Tibial nerve (tissue), 4 donors: ENCODE data around the gene BAIAP2L2. TPM values are rescaled to one million over a fixed set of nuclear protein-coding genes. Genes with fewer than 3 reads are reported as not detected.
A peak's percentile ranks its signal among the peaks of the same experiment; 100 is the strongest.
"Not testable (repeated sequence)": the region's sequence is repeated elsewhere in the genome, so short reads cannot be mapped to it uniquely, and the experiment has no call there.

Source experiments
- DNase-seq, 2 donors: peaks; one replicate each; pipeline ENCODE4 v3.0.0-alpha.2; 2019; ENCODE audit warnings: low spot score in 2 of 2
- H3K27ac ChIP-seq, 4 donors: fragments of 200-600 bp; sonication (generic) in 3 of 4; one replicate each; pipeline ENCODE4 v1.5.1; 2017 to 2019; ENCODE audit warnings: mild to moderate bottlenecking in 1 of 4
- H3K27me3 ChIP-seq, 2 donors: fragments of 200-600 bp; sonication (generic) in 1 of 2; one replicate each; pipeline versions ENCODE4 v1.5.1 to v1.6.0; 2017 to 2019
- H3K36me3 ChIP-seq, 3 donors: fragments of 200-600 bp; sonication (generic); one replicate each; pipeline ENCODE4 v1.5.1; 2018 to 2019
- H3K4me1 ChIP-seq, 4 donors: fragments of 200-600 bp; sonication (generic) in 3 of 4; one replicate each; pipeline ENCODE4 v1.5.1; 2017 to 2019
- H3K4me3 ChIP-seq, 4 donors: fragments of 200-600 bp; sonication (generic) in 3 of 4; one replicate each; pipeline ENCODE4 v1.5.1; 2017 to 2019; ENCODE audit warnings: mild to moderate bottlenecking in 1 of 4, moderate library complexity in 1 of 4
- H3K9me3 ChIP-seq, 4 donors: fragments of 200-600 bp; sonication (generic) in 3 of 4; one replicate each; pipeline ENCODE4 v1.5.1; 2017 to 2019
- EP300 ChIP-seq, 2 donors: sonication (generic); formaldehyde crosslinking; IDR thresholded peaks; one replicate each; pipeline ENCODE4 v1.6.1; 2017; ENCODE audit warnings: antibody characterized with exemption in 2 of 2, mild to moderate bottlenecking in 1 of 2
- POLR2A ChIP-seq, 2 donors: fragments of 450-650 bp; IDR thresholded peaks; one replicate each; pipeline ENCODE4 v1.6.1; 2017; ENCODE audit warnings: antibody characterized with exemption in 2 of 2, mild to moderate bottlenecking in 2 of 2, moderate library complexity in 2 of 2
- WGBS, 2 donors: methylation state at CpG; one replicate each; pipeline ENCODE4 v1.1.5; 2018; 5-methylcytosine and 5-hydroxymethylcytosine counted together
- total RNA-seq, 4 donors: library from RNA; depleted of rRNA; stranded (reverse); fragments of >200 nt; gene quantifications; one replicate each; pipeline ENCODE4 v1.1.0, GENCODE V29; 2016
- TF ChIP-seq, protein P1 (sequence below), 5 experiments: fragments of 200-600 bp in 3 of 5; fragments of 450-650 bp in 2 of 5; sonication (generic) in 3 of 5; IDR thresholded peaks; one replicate each; pipeline ENCODE4 v1.5.1; 2016 to 2019; ENCODE audit warnings: antibody characterized with exemption in 5 of 5, mild to moderate bottlenecking in 3 of 5, moderate library complexity in 2 of 5

BAIAP2L2 gene
- total RNA-seq, 4 donors from 2014 or later: 1.3 to 2.7 (median 2.1) TPM; not detected in 1

DNA sequence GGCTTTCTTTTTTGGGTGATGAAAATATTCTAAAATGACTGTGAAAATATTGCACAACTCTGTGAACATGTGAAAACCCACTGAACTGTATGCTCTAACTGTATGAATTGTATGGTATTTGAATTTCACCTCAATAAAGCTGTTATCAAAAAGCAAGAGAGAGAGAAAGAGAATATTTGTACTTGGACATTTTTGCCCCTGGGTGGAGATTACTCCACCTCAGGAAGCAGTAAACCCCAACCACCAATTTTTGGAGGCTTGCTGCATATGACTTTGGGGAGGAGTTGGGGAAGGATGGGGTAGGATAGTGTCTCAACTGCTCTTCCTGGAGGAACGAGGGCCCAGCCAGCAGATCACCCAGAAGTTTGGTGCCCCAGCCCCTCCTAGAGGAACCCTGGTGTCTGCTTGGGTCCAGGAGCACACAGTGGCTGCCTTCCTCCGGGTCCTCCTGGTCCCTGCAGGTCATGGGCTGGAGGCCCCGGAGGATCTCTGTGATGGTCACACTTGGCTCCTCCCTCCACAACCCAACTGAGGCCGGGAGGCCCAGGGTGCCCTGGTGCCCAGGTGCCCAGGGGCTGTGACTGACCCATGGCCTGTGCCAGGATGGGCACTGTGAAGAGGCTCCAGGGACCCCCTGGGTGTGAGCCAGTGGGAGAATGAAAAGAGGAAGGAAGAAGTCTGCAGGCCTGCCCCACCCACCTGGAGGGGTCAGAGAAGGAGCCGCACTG, 68.6 kb downstream of the BAIAP2L2 start:
- Histone ChIP-seq H3K4me3 (no peak overlapping the region), H3K4me1 (peaks cover 0 to 79% (median 19%) of the 10 kb centered on the region in 4 donors), H3K27me3 (no peaks in the 10 kb centered on the region), H3K36me3 (no peaks in the 10 kb centered on the region), H3K27ac (peak overlapping the region; percentile 69 to 96 (median 90)), H3K9me3 (no peaks in the 10 kb centered on the region)
- WGBS, 2 donors: 40 to 52% methylated on average over 5 of the region's 5 CpGs
- no peak for TF ChIP-seq EP300 (IDR thresholded peaks at IDR 0.05)
- TF ChIP-seq POLR2A (IDR thresholded peaks at IDR 0.05): no peak
- TF ChIP-seq, protein P1, sequence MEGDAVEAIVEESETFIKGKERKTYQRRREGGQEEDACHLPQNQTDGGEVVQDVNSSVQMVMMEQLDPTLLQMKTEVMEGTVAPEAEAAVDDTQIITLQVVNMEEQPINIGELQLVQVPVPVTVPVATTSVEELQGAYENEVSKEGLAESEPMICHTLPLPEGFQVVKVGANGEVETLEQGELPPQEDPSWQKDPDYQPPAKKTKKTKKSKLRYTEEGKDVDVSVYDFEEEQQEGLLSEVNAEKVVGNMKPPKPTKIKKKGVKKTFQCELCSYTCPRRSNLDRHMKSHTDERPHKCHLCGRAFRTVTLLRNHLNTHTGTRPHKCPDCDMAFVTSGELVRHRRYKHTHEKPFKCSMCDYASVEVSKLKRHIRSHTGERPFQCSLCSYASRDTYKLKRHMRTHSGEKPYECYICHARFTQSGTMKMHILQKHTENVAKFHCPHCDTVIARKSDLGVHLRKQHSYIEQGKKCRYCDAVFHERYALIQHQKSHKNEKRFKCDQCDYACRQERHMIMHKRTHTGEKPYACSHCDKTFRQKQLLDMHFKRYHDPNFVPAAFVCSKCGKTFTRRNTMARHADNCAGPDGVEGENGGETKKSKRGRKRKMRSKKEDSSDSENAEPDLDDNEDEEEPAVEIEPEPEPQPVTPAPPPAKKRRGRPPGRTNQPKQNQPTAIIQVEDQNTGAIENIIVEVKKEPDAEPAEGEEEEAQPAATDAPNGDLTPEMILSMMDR (IDR thresholded peaks at IDR 0.05): no peak
- no peak for DNase-seq

DNA sequence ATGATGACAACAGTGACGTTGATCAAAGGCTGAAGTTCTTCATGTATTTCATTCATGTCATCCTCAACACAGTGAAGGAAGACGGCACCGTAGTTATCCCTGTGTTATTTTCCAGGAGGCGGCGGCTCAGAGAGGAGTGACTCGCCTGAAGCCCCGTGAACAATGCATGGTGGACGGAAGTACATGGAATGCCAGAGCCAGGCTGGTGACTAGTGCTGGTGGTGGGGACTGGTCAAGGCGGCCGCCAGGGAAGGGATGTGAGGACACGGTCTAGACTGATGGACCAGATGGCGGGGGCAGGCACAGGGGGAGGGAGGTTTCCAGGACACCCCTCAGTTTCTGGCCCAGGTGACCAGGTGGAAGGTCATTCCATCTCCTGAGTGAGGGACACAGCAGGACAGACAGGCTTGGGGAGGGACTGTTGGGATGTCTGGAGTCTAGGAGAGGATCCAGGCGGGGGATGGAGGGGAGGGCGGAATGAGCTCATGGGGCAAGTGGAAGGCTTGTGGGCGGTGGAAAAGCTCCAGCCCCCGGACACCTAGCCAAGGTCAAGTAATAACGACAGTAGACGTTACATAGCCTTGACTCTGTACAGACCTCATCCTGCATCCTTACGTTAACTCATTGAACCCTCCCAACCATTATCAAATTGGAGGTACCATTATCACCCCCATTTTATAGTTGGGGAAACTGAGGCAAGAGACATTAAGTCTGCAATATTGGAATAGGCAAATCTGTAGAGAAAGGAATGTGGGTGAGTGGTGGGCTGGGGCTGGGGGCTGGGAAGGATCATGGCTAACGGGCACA, 69.3 kb downstream of the BAIAP2L2 start:
- H3K27me3 ChIP-seq: no peaks in the 10 kb centered on the region
- TF ChIP-seq, protein P1 (IDR thresholded peaks at IDR 0.05): no peak
- TF ChIP-seq EP300 (IDR thresholded peaks at IDR 0.05) (no peak), POLR2A (IDR thresholded peaks at IDR 0.05) (no peak)
- H3K4me1 ChIP-seq: peaks cover 0 to 79% (median 21%) of the 10 kb centered on the region in 4 donors
- peak overlapping the region; percentile 69 to 96 (median 90) for H3K27ac ChIP-seq
- H3K4me3 ChIP-seq: no peak overlapping the region
- no peaks in the 10 kb centered on the region for H3K36me3 ChIP-seq
- WGBS, 2 donors: 59 to 64% methylated on average over 20 of the region's 20 CpGs
- DNase-seq: no peak
- no peaks in the 10 kb centered on the region for H3K9me3 ChIP-seq

DNA sequence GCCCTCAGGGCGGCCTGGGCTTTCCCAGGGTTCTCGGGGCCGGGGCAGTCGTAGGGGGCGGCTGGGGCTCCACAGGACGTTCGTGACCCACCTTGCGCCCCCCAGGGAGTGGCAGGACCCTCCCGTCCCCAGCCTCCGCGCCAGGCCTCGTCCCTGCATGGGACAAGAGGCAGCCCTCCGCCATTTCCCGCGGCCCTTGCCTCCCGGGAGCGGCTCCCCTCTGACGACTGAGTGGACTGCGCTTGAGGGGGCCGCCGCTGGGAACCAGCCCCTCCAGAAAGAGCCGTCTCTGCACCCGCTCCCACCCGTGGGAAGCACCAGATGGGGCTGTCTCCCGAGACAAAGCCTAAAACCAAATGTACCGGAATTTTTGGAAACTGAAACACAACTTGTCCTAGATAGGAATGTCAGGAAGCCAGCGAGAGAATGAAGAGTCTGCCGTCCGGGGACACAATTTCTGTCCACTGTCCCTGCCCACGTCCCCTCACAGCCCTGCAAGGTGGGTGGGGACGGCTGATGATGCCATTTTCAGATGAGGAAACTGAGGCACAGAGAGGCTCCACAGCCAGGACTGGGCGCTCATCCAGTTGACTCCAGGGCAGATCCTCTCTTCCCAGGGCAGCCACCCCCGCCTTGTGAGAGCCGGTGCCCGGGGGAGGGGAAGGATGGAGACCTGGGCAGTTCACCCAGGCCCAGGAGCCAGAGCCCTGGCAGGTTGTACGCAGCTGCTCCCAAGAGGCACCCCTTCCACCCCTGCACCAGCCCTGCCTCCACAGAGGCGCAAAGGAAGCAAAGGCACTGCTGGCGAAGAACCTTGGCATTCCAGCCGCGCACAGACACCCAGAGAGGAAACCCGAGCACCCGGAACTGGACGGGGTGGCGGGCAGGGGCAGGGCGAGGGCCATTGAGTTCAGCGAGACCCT, 71.3 kb downstream of the BAIAP2L2 start:
- TF ChIP-seq POLR2A (IDR thresholded peaks at IDR 0.05) (no peak), EP300 (IDR thresholded peaks at IDR 0.05) (peak in 1 of 2 donors; percentile 46)
- TF ChIP-seq, protein P1 (IDR thresholded peaks at IDR 0.05): no peak
- no peak for DNase-seq
- Histone ChIP-seq H3K27me3 (no peaks in the 10 kb centered on the region), H3K4me3 (peak overlapping the region in 3 of 4 donors; percentile 10 to 32 (median 12)), H3K36me3 (no peaks in the 10 kb centered on the region), H3K4me1 (peaks cover 0 to 92% (median 35%) of the 10 kb centered on the region in 4 donors), H3K27ac (peak overlapping the region; percentile 69 to 96 (median 90)), H3K9me3 (no peaks in the 10 kb centered on the region)
- 47 to 54% methylated on average over 25 to 45 of the region's 46 CpGs for WGBS, 2 donors

DNA sequence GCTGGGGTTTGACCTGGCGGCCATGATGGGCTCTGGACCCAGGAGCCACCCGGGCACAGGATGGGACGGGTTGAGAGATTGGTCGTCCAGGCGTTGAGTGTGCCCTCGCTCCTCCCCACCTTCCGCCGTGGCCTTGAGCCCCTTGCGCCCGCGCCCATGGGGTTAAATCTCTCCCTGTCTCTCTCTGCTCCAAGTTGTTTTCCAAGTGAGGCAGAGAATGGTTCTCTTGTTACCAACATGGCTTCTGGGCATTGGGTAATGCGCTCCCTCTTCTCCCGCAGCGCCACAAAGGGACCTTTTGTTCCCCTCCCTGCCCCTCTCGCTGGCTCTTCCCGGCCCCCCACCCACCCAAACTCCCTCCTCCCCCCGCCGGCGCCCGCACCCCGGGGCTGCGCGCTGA, 72.1 kb downstream of the BAIAP2L2 start:
- no peak for DNase-seq
- Histone ChIP-seq H3K4me3 (no peak overlapping the region), H3K36me3 (no peaks in the 10 kb centered on the region), H3K9me3 (no peaks in the 10 kb centered on the region), H3K4me1 (peaks cover 0 to 96% (median 41%) of the 10 kb centered on the region in 4 donors), H3K27ac (peak overlapping the region; percentile 79 to 96 (median 90)), H3K27me3 (no peaks in the 10 kb centered on the region)
- WGBS, 2 donors: 56 to 68% methylated on average over 22 to 23 of the region's 23 CpGs
- peak in 1 of 2 donors; percentile 84 for TF ChIP-seq EP300 (IDR thresholded peaks at IDR 0.05)
- no peak for TF ChIP-seq POLR2A (IDR thresholded peaks at IDR 0.05)

DNA sequence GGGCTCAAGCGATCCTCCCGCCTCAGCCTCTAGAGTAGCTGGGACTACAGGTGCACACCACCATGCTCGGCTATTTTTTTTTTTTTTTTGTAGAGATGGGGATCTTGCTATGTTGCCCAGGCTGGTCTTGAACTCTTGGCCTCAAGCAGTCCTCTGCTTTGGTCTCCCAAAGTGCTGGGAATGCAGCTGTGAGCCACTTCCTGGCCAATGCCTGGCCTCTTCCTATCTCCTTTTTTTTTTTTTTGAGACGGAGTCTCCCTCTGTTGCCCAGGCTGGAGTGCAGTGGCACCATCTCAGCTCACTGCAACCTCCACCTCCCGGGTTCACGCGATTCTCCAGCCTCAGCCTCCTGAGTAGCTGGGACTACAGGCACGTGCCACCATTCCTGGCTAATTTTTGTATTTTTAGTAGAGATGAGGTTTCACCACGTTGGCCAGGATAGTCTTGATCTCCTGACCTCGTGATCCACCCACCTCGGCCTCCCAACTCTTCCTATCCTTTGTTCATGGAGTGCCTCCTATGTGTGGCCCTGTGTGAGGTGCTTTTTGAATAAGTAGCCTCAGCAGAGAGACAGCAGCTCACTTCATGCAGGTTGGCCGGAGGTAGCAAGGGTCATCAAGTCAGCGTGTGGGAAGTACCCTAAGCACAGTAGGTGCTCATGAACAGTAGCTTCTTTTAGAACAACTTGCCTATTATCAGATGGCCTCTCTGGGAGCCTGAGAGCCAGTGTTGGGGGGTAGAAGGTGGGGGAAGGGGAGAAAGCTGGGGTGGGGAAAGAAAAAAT, 72.9 kb downstream of the BAIAP2L2 start:
- not testable (repeated sequence) for H3K4me3 ChIP-seq, H3K27me3 ChIP-seq, DNase-seq, H3K36me3 ChIP-seq, H3K9me3 ChIP-seq
- WGBS, 2 donors: 56 to 67% methylated on average over 13 of the region's 13 CpGs
- Histone ChIP-seq H3K4me1 (peaks cover 0 to 98% (median 45%) of the 10 kb centered on the region in 4 donors), H3K27ac (peak overlapping the region; percentile 79 to 96 (median 90))
